ENCODE data around the gene PARD6B. TPM values are rescaled to one million over a fixed set of nuclear protein-coding genes. Genes with fewer than 3 reads are reported as not detected.
"Not testable (repeated sequence)": the region's sequence is repeated elsewhere in the genome, so short reads cannot be mapped to it uniquely, and the experiment has no call there.

The PARD6B gene
- total and polyA plus RNA-seq, 2 donors (not counting 3 experiments of a cell fraction or from before 2014, with no cell fraction given): 0.03 TPM; not detected in 1

DNA sequence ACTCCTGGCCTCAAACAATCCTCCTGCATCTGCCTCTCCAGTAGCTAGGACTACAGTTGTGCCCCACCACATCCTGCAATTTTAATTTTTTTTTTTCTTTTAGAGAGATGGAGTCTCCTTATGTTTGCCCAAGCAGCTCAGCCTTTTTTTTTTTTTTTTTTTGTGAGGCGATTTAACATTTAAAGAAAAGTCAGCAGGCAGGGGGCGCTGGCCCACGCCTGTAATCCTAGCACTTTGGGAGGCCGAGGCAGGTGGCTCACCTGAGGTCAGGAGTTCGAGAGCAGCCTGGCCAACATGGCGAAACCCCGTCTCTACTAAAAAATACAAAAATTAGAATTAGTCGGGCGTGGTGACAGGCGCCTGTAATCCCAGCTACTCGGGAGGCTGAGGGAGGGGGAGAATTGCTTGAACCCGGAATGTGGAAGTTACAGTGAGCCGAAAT, 62.2 kb downstream of the PARD6B start:
- peak; percentile 18 for DNase-seq (ENCODE audit: low read depth, low spot score)
- H3K9me3 ChIP-seq (replicated peaks; ENCODE audit: control insufficient read depth, insufficient read depth, low read length); BruUV-seq (replicated peaks); H3K9me1 ChIP-seq (replicated peaks; ENCODE audit: control insufficient read depth, extremely low read depth, insufficient read depth, low read length); H2AFZ ChIP-seq (ENCODE audit: low read depth, low read length); H3K79me2 ChIP-seq (ENCODE audit: control insufficient read depth, insufficient read depth, low read length); H3K4me3 ChIP-seq (replicated peaks in 1 of 3; ENCODE audit: insufficient read depth in 1 of 3, low read depth in 1 of 3, low read length in 3 of 3); H3K27ac ChIP-seq (ENCODE audit: insufficient read depth, low read depth, low read length); H3K9ac ChIP-seq (replicated peaks; ENCODE audit: extremely low read depth, insufficient read depth, low read length); FAIRE-seq; dilution Hi-C loops (cut with MboI; ENCODE audit: extremely low pct_ligation_motif_present, low sequenced_read_pairs); H3K4me2 ChIP-seq (ENCODE audit: insufficient read depth, low read length); H3K36me3 ChIP-seq (ENCODE audit: control insufficient read depth in 2 of 2, extremely low read depth in 1 of 2, insufficient read depth in 2 of 2, low read length in 2 of 2); H3K27me3 ChIP-seq (ENCODE audit: control insufficient read depth in 2 of 2, insufficient read depth in 2 of 2, low read length in 2 of 2); H4K20me1 ChIP-seq (replicated peaks; ENCODE audit: control insufficient read depth, extremely low read depth, insufficient read depth, low read length): not testable (repeated sequence)
- TF ChIP-seq, protein P1, sequence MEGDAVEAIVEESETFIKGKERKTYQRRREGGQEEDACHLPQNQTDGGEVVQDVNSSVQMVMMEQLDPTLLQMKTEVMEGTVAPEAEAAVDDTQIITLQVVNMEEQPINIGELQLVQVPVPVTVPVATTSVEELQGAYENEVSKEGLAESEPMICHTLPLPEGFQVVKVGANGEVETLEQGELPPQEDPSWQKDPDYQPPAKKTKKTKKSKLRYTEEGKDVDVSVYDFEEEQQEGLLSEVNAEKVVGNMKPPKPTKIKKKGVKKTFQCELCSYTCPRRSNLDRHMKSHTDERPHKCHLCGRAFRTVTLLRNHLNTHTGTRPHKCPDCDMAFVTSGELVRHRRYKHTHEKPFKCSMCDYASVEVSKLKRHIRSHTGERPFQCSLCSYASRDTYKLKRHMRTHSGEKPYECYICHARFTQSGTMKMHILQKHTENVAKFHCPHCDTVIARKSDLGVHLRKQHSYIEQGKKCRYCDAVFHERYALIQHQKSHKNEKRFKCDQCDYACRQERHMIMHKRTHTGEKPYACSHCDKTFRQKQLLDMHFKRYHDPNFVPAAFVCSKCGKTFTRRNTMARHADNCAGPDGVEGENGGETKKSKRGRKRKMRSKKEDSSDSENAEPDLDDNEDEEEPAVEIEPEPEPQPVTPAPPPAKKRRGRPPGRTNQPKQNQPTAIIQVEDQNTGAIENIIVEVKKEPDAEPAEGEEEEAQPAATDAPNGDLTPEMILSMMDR (IDR thresholded peaks at IDR 0.05; ENCODE audit: extremely low read depth in 1 of 2, insufficient read depth in 1 of 2, low read depth in 1 of 2, low read length in 2 of 2): peak; percentile 36 to 38
- CTCF ChIA-PET: interaction anchor here (0.6 to 3.8 kb wide), 41 partner anchors 9 to 1003 kb away, joined by 3 to 119 read pairs (median 5); partner anchors contain the start of genes ADNP, DPM1 and MOCS3
- peaks cover 10% of the 10 kb centered on the region for H3K4me1 ChIP-seq (ENCODE audit: control insufficient read depth, extremely low read depth, insufficient read depth, low read length)
- POLR2A ChIA-PET: interaction anchor here (0.6 to 0.7 kb wide), 2 partner anchors 64 to 135 kb away, joined by 3 to 5 read pairs; no protein-coding TSS in a partner anchor
- intact Hi-C loops (cut with micrococcal nuclease): loop anchor here (1.0 kb wide), 3 partner anchors 25 to 188 kb away; no protein-coding TSS in a partner anchor

DNA sequence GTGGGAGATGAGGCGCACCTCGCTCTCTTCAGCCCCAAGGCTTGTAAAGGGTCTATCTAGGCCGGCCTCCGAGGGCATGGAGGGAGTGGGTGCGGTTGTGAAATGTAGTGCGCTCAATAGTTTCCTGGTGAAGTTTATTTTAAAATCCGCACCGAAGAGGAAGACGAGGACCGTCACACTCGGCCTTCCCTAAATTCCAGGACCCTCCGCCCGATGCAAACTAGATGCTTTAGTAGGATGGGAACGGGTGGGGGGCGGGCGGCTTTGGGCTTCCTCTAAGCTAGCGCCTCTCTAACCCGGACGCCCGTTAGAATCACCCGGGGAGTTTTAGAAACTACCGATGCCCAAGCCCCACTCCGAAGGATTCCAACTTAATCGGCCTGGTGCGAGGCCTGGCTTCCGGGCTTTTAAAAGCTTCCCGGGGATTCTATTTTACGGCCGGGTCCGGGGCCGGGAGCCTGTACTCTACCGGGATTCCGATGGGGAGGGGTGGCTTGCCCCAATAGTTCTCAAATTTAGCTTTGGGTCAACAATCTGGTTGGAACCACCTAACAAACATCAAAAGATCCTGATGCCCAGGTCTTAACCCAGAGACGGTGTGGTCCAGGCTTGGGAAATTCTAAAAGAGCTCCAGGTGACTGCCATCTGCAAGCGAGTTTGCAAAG, 62.9 kb downstream of the PARD6B start:
- Histone ChIP-seq H3K27me3 (ENCODE audit: control insufficient read depth in 2 of 2, insufficient read depth in 2 of 2, low read length in 2 of 2) (no peaks in the 10 kb centered on the region), H2AFZ (ENCODE audit: low read depth, low read length) (peak overlapping the region; percentile 99), H4K20me1 (replicated peaks; ENCODE audit: control insufficient read depth, extremely low read depth, insufficient read depth, low read length) (no peaks in the 10 kb centered on the region), H3K4me1 (ENCODE audit: control insufficient read depth, extremely low read depth, insufficient read depth, low read length) (peaks cover 10% of the 10 kb centered on the region), H3K36me3 (ENCODE audit: control insufficient read depth in 2 of 2, extremely low read depth in 1 of 2, insufficient read depth in 2 of 2, low read length in 2 of 2) (no peaks in the 10 kb centered on the region), H3K4me2 (ENCODE audit: insufficient read depth, low read length) (peak overlapping the region; percentile 90), H3K4me3 (replicated peaks in 1 of 3; ENCODE audit: insufficient read depth in 1 of 3, low read depth in 1 of 3, low read length in 3 of 3) (peak overlapping the region; percentile 18 to 70 (median 47)), H3K9me1 (replicated peaks; ENCODE audit: control insufficient read depth, extremely low read depth, insufficient read depth, low read length) (no peaks in the 10 kb centered on the region), H3K9me3 (replicated peaks; ENCODE audit: control insufficient read depth, insufficient read depth, low read length) (no peaks in the 10 kb centered on the region), H3K79me2 (ENCODE audit: control insufficient read depth, insufficient read depth, low read length) (no peaks in the 10 kb centered on the region), H3K9ac (replicated peaks; ENCODE audit: extremely low read depth, insufficient read depth, low read length) (peak overlapping the region; percentile 8), H3K27ac (ENCODE audit: insufficient read depth, low read depth, low read length) (no peak overlapping the region)
- no TSS peak for BruUV-seq (replicated peaks)
- dilution Hi-C loops (cut with MboI; ENCODE audit: extremely low pct_ligation_motif_present, low sequenced_read_pairs) (no loop called here), intact Hi-C loops (cut with micrococcal nuclease) (loop anchor here (1.0 kb wide), 3 partner anchors 24 to 187 kb away; no protein-coding TSS in a partner anchor)
- ChIA-PET POLR2A (interaction anchor here (1.1 kb wide), 1 partner anchor 137 kb away, joined by 6 read pairs; the partner anchor contains the start of gene ADNP), CTCF (interaction anchor here (0.7 to 3.8 kb wide), 53 partner anchors 8 to 800 kb away, joined by 3 to 119 read pairs (median 4); partner anchors contain the start of genes ADNP, DPM1 and MOCS3)
- FAIRE-seq: no peak
- DNase-seq (ENCODE audit: low read depth, low spot score): no peak
- TF ChIP-seq JUN (IDR thresholded peaks at IDR 0.05; ENCODE audit: borderline replicate concordance, insufficient read depth, insufficient read length, low read depth) (no peak), EZH2 (IDR thresholded peaks at IDR 0.05; ENCODE audit: borderline replicate concordance, low read depth, low read length, severe bottlenecking) (no peak), MYC (IDR thresholded peaks at IDR 0.05; ENCODE audit: low read depth, low read length) (no peak), POLR2A (IDR thresholded peaks at IDR 0.05; ENCODE audit: low read depth, low read length) (no peak), FOS (IDR thresholded peaks at IDR 0.05; ENCODE audit: borderline replicate concordance, insufficient read depth, low read length) (no peak), GATA2 (IDR thresholded peaks at IDR 0.05; ENCODE audit: insufficient read depth, insufficient read length, low read depth, low read length) (no peak), POLR2AphosphoS5 (IDR thresholded peaks at IDR 0.05; ENCODE audit: insufficient read depth, low read depth, low read length) (no peak)
- TF ChIP-seq, protein P1 (IDR thresholded peaks at IDR 0.05; ENCODE audit: extremely low read depth in 1 of 2, insufficient read depth in 1 of 2, low read depth in 1 of 2, low read length in 2 of 2): no peak
- TF ChIP-seq, protein P2, sequence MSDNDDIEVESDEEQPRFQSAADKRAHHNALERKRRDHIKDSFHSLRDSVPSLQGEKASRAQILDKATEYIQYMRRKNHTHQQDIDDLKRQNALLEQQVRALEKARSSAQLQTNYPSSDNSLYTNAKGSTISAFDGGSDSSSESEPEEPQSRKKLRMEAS (IDR thresholded peaks at IDR 0.05; ENCODE audit: insufficient read depth, insufficient read length): no peak

Measured in endothelial cell of umbilical vein (primary cell).